GM19328 (cell line): Measurements from ENCODE around the gene TNRC6B.

Experiments
- ATAC-seq: cut with Tn5 transposase; IDR thresholded peaks from one replicate; pipeline ENCODE4 v1.9.1; 2021; ENCODE audit warnings: mild to moderate bottlenecking, moderate library complexity; ENCODE audit not compliant: unreplicated experiment

Gene TNRC6B

DNA sequence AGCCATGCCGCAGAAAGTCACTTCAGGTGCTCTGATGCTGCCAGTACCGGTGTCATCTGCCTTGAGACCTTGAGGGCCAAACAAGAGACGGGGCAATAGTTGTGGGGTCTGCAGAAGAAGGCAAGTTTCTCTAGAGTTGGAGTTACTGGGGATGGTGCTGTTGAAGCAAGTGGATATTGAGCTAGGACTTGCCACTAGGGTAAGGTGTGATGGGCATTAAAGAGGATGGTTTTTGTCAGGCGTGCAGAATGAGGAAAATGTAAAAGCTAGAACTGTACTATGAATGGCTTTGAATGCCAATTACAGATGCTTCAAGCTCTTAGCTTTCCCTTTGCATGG lies 61.6 kb downstream of the TNRC6B start:
- no peak for ATAC-seq

DNA sequence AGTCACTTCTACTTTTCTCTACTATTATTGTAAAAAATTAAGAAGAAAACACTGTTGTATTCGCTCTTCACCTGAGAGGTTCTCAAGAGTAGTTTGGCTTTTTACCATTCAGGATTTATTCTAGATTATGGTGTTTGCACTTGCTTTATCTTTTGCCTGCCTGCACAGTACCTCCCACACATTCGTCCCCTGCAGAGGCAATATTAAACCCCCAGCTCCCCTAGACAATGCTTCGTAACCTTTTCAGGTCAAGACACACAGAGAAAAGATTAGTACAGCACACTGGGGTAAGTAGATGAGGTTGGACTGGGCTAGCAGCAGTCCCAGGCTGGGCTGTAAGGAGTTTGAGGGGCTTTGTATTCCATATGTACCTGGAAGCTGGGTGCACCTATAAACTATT lies 62.4 kb downstream of the TNRC6B start:
- ATAC-seq, result no peak

DNA sequence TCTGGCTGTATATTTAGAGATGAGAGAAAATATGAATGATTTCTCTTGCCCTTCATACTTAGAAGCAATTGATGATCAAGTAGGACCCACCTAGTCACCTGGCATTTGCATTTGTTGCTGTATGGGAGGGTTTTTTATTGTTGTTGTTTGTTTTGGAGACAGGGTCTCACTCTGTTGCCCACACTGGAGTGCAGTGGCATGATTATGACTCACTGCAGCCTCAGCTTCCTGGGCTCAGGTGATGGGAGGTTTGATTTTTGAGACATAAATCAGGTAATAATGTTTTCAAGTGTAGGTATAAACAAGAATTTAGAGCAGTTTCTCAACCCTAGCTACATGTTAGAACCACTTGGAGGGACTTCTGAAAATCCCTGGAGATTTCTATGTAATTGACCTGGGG lies 63.0 kb downstream of the TNRC6B start:
- ATAC-seq, result no peak

DNA sequence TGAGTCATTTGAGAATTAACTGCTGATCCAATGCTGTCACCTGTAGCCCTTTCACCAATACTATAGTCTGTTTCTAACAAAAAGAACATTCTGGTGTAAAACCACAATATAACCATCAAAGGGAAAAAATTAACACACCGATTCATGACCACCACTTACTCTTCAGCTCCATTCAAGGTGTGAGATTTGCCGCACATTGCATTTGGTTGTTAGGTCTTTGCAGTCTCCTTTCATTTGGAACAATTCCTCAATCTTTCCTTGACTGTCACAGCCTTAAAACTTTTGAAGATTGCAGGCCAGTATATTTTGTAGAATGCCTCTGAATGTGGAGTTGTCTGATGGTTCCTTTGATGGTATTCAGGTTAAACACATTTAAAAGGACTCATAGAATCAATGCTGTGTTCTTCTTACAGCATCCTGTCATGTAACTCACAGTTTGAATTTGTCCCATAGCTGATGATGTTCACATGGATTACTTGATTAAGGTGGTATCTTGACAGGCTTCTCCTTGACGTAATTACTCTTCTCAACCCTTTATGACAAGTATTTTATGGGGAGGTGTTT lies 63.6 kb downstream of the TNRC6B start:
- ATAC-seq, result no peak

DNA sequence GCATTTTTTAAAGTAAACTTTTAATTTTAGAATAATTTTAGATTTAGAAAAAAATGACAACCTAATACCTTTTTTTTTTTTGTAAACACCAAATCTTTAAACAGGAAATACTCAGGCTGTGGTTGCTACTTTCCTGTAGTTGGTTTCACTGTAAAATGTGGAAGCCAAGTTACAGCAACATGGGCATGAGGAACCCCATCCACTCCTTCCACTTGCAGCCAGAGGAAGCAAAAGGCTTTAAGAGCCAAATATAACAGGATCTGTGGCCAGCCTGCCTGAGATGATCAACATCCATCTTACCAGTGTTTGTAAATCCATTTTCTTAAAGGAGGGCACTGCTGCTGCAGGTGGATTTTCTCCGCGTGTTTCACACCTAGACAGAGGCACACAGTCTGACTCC lies 66.2 kb downstream of the TNRC6B start:
- no peak for ATAC-seq

DNA sequence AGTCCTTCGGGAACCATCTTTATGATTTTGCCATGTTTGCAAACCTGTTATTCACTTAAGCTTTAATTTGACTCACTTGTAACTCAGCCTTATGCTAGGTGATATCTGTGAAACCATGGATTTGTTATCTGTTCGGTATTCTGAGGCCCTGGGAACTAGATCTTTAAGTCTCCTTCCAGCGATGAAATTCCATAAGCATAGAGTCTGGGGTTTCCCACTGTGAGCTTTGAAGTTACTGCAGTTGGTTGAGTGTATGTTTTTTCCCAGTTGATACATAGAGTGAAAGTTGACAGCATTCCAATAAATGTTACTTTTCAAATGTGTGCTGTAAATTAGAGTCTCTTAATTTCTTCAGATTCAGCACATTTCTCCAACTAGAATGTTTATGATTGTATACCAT lies 66.9 kb downstream of the TNRC6B start:
- ATAC-seq, result no peak

DNA sequence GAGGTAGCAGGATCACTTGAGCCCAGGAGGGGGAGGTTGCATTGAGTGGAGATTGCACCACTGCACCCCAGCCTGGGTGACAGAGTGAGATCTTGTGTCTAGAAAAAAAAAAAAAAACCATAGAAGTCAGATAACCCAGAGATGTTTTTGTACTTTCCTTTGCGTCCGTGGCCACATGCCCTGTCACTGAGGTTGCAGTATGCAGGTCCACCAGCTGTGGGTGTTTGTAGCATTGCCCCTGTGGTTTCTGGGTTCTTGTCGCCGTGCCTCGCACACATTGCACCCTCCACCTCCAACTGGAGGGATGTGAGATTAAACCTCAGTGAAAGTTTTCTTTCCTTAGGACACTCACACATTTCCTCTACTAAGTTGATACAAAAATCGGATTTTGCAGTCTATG lies 70.3 kb downstream of the TNRC6B start:
- ATAC-seq, result no peak

DNA sequence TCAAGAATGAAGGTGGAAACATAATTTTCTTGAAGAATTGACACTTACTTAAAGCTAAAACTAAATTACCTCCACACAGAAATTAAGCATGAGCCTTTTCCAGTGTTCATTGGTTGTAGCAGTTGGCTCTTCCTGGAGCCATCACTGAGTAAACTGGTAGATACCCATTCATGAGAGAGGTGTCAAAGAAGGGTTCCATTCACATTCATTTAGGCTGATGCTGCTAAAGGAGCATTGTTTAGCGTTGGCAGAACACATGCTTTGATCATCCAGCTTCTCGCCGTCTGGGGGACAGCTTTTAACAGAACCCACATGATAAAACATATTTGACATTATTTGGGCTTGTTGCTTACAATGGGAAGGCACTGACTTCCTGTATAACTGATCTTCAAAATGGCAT lies 71.6 kb downstream of the TNRC6B start:
- ATAC-seq, result no peak

DNA sequence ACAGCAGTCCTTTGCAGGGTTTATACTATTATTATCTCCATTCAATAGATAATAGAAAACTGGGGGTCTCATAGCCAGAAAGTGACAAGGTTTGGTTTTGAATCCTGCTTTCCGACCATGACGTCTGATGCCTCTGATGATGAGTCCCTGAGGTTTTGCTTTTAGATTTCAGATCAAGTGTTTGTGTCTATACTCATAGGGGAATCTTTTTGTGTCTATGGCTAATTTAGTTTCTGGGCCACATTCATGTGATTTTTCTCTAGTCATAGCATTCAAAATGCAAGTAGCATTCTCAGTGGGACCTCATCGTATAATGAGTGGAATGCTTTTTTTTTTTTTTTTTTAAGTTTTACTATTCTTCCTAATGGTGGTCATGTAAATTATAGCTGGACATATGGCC lies 72.9 kb downstream of the TNRC6B start:
- ATAC-seq, result no peak

DNA sequence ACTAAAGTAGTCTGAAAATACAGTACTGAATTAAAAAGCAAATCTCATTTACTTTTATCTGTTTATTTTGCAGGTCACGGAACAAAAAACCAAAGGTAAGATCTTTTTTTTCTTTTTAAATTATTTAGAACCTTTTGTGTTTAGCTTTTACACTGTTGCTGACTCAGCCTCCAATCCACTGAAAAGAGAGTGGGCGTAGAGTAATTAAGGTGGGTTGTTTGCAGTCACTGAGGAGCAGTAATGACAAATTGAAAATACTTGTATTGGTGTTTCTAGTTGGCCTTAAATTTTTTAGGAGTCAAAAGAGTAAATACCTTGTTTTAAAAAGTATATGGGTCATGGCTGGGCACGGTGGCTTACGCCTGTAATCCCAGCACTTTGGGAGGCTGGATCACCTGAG lies 73.4 kb downstream of the TNRC6B start:
- no peak for ATAC-seq

DNA sequence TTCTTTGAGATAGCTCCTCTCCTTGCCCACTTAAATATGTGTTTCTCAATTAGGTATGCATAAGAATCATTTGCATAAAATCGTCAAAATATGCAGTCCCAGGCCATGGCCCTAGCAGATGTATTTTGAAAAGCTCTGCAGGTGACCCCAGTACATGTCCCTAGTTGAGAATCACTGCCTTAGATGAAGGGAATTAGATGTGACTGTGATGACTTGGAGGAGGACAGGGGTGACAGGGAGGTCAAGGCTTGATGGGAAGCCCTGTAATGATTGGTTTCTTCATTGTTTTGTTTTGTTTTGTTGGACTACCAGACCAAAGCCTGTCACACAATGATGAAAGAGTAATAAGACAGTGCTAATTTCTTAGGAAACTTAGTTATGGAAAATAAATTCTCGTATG lies 74.4 kb downstream of the TNRC6B start:
- ATAC-seq, result no peak

DNA sequence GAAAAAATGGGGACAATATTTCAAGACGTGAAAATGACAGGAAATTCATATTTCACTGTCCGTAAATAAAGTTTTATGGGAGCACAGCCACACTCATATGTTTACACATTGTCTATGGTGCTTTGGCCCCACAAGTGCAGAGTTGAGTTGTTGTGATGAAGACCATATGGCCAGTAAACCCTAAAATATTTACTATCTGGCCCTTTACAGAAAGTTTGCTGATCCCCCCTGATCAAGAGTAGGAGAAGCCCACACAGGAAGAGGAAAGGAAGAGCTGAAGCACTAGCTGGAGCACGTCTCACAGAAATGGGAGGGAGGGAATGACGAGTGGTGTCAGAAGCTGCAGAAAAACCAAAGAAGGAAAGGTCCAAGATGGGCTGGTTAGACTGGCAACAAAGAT lies 78.8 kb downstream of the TNRC6B start:
- ATAC-seq, result no peak

DNA sequence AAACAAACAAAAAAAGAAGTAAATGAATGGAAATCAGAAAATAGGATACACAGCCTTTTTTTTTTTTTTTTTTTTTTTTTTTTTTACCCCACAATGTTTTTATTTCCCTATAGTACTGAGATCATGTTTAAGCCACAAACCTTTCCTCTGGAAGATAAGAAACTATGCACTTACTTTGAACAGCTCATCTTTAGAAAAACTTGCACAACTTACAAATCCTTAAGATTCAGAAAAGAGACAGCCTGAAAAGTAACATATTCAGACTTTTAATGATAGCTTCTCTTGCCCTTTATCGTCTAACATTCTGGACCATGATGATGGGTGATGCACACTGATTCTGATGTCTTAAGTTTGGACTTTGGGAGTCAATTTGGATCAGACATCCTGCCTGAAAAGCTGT lies 80.3 kb downstream of the TNRC6B start:
- no peak for ATAC-seq

DNA sequence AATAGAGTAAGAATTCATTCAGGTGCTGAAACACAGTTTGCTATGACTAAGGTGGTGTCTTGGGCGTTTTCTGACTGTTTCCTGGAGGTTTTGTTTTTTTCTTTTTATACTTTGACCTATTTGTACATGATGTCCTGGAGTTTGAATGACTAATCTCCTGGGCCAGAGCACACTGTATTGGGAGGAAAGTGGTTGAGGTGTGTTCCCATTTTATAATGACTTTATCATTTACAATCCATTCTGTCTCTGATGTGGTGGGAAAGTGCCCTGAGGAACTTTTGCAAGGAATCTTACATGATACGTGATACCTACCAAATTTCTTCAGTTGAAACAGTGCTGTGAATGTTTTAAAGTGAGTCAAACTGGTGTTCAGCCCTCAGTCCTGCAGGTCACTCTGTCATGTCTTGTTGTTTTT lies 80.8 kb downstream of the TNRC6B start:
- no peak for ATAC-seq

DNA sequence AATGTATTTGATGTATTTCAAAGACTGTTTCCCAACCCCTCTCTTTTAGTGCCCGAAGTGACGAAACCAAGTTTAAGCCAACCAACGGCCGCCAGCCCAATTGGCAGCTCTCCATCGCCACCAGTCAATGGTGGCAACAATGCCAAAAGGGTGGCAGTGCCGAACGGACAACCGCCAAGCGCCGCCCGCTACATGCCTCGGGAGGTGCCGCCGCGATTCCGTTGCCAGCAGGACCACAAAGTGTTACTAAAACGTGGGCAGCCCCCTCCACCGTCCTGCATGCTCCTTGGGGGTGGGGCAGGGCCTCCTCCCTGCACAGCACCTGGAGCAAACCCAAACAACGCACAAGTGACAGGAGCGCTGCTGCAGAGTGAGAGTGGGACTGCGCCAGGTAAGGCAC lies 84.1 kb downstream of the TNRC6B start:
- ATAC-seq, result no peak

DNA sequence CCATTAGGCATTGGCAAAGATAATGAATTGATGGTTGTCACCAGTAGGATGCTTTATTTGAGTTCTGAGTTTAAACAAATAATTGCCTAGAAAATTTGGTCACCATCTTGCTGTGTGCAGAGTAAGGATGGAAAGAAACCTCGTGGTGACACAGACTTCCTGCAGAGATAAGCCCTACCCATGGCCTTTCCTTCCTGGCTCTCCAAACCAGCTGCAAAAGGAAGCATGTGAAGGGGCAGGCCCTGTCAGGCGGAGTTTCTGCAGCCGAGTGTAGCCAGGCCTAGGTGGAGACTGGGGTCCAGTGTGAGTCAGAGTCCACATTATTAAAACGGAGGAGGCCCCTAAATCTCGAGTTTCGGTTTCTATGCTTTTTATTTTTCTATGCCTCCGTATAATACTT lies 85.5 kb downstream of the TNRC6B start:
- no peak for ATAC-seq

DNA sequence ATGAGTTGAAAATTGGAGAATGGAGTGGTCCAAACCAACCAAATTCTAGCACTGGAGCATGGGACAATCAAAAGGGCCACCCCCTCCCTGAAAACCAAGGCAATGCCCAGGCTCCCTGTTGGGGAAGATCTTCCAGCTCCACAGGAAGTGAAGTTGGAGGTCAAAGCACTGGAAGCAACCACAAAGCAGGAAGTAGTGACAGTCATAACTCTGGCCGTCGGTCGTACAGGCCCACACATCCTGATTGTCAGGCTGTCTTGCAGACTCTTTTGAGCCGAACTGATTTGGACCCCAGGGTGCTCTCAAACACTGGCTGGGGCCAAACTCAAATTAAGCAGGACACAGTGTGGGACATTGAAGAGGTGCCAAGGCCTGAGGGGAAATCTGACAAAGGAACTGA lies 88.1 kb downstream of the TNRC6B start:
- no peak for ATAC-seq

DNA sequence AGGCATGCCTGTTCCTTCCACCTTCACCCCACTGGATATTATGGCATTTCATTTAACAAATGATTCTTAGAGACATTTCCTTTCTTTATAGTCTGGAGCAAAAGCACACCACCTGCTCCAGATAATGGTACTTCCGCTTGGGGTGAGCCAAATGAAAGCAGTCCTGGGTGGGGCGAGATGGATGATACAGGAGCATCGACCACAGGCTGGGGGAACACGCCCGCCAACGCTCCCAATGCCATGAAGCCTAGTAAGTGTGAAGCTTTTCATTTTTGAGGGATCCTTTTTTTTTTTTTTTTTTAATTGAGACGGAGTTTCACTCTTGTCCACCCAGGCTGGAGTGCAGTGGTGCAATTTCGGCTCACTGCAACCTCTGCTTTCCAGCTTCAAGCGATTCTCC lies 92.3 kb downstream of the TNRC6B start:
- no peak for ATAC-seq

DNA sequence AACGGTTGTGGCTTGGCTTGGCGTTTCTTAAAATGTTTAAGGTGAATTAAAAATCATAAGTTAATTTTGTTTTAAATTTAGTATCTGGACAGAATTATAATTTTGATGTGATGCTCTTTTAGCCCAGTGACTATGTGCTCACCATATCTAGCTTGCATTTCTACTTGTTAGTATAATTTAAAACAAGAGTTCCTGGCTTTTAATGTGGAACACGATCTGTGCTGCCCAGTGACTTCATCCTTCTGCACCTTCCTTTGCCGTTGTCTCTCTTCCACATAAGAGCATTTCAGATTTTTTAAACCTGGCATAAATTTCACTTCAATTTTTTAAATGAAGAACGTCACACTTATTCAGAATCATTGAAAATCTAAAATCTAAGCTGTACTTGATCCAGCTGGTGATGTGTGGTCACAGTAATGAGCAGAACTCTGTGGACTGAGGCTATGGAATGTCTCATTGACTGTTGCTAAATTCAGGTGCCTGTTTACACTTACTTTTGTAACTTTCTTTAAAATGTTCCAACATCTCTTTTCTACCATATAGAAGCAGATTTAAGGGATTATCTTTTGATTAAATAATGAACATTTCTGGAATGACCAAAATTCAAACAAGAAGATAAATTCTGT lies 93.1 kb downstream of the TNRC6B start:
- no peak for ATAC-seq

DNA sequence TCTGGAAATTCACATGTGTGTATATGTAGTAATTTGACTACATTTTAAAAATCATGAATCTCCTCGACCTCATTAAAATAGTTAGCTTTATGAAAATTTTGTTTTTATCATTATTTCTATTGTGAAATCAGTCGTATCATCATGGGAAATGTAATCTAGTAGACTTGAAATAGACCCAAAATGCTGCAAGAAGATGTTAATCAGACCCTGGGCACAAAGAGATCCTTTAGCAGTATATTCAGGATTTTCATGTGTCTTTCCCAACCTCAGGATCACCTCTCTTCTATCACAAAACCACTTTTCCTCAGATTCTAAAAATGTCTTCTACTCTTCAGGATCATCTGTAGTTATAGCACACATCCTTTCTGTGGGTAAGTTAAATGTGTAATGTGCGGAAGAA lies 93.7 kb downstream of the TNRC6B start:
- ATAC-seq, result no peak

DNA sequence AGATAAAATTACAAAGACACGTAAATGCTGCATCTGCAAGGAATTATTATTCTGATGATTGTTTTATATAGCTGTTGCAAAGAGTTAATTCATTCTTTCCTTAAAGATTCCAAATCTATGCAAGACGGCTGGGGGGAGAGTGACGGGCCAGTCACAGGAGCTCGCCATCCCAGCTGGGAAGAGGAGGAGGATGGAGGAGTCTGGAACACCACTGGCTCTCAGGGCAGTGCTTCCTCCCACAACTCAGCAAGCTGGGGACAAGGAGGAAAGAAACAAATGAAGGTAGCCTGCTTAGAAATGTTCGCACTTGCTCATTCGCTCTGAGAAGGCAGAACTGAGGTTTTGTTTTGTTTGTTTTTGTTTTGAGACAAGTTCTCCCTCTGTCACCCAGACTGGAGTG lies 95.6 kb downstream of the TNRC6B start:
- no peak for ATAC-seq

DNA sequence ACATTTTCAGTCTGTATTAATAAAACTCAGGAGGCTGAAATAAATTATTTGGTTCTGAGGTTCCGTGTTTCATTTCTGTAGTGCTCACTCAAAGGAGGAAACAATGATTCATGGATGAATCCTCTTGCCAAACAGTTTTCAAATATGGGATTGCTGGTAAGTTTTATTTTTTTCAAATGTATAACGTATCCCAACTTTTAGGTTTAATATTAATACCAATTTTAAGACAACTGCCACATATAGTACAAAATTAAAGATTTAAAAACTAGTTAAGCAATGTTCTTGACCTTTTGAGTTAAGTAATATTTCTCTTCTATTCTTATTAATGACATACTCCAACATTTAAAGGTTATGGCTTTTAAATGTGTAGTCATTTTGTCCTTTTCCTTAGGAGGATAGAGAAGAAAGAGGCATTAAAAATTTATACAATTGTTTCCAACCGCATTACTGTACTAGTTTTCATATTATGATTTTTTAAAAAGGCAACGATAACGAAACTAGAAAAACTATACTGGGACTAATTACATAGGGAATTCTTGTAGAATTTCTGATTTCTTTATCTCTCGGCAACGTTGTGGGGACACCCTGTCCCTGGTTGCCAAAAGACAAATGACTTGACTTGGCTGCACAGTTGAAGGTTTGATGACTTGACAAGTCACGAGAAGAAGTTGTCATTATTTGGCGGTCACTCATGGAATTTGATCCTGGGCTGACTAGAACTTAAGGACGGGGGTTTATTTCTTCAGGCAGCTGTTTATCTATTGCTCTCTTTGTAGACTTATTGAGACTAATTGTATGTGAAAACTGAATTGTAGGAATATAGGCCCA lies 99.5 kb downstream of the TNRC6B start:
- no peak for ATAC-seq

DNA sequence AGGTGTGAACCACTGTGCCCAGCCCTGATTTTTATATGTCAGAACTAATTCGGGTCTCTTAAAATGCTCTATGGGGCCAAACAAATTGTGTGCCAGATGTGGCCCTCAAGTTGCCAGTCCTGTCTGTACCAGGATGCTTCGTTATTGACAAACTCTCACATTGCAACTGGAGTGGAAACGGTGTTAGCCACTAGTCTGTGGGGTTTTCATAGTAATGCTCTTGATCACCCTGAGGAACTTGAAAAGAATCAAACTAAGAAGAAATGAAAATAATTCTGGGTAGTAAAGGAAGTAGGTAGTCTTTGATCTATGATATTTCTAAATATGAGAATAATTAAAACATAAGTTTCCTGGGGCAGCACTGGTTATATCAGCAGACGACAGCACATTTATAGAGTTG lies 101.3 kb downstream of the TNRC6B start:
- ATAC-seq, result no peak
